HG03066 (cell line): ENCODE data around the gene NSUN4.
A peak's percentile ranks its signal among the peaks of the same experiment; 100 is the strongest.
"Not testable (repeated sequence)": the region's sequence is repeated elsewhere in the genome, so short reads cannot be mapped to it uniquely, and the experiment has no call there.

Source experiments
- ATAC-seq: cut with Tn5 transposase; IDR thresholded peaks from one replicate; pipeline ENCODE4 v1.9.1; 2021; ENCODE audit warnings: low read depth; ENCODE audit not compliant: unreplicated experiment

The NSUN4 gene

GRCh38 chr1:46340404-46341221 is at the start of gene NSUN4:
TSS of gene NSUN4 (plus strand) at chr1:46340807. CDS start at chr1:46340827, 20 bp downstream.
- ATAC-seq, result peak; percentile 80

GRCh38 chr1:46295306-46295705 is 45.3 kb upstream of the NSUN4 start:
- ATAC-seq, result no peak

GRCh38 chr1:46298387-46298786 is 42.2 kb upstream of the NSUN4 start:
- ATAC-seq, result no peak

GRCh38 chr1:46300673-46301405 is 39.8 kb upstream of the NSUN4 start:
- ATAC-seq, result no peak

GRCh38 chr1:46301406-46301807 is 39.2 kb upstream of the NSUN4 start:
- no peak for ATAC-seq

GRCh38 chr1:46301808-46302640 is 38.6 kb upstream of the NSUN4 start:
- peak; percentile 32 for ATAC-seq

- peak; percentile 4 for ATAC-seq
These were observed 38.0 kb upstream of the NSUN4 start for GRCh38 chr1:46302641-46303037.

GRCh38 chr1:46303038-46303871 is 37.4 kb upstream of the NSUN4 start, which contains the start of the genes LRRC41 and UQCRH:
TSS of gene LRRC41 (minus strand) at chr1:46303616. CDS start at chr1:46303322, 294 bp downstream.
TSS of gene UQCRH (plus strand) at chr1:46303698. CDS start at chr1:46303767, 69 bp downstream.
- peak; percentile 67 for ATAC-seq

GRCh38 chr1:46303872-46304326 is 36.7 kb upstream of the NSUN4 start:
- ATAC-seq, result no peak

- ATAC-seq, result no peak
These were observed 34.5 kb upstream of the NSUN4 start for GRCh38 chr1:46306159-46306530.

GRCh38 chr1:46309401-46310159 is 31.0 kb upstream of the NSUN4 start:
- no peak for ATAC-seq

- no peak for ATAC-seq
These were observed 30.3 kb upstream of the NSUN4 start for GRCh38 chr1:46310321-46310720.

- ATAC-seq, result no peak
These were observed 24.8 kb upstream of the NSUN4 start for GRCh38 chr1:46315669-46316403.

GRCh38 chr1:46317323-46317722 is 23.3 kb upstream of the NSUN4 start:
- ATAC-seq, result no peak

- not testable (repeated sequence) for ATAC-seq
These were observed 21.3 kb upstream of the NSUN4 start for GRCh38 chr1:46319301-46319700.

- ATAC-seq, result not testable (repeated sequence)
These were observed 20.4 kb upstream of the NSUN4 start for GRCh38 chr1:46319960-46320914.

GRCh38 chr1:46322191-46322590 is 18.4 kb upstream of the NSUN4 start:
- not testable (repeated sequence) for ATAC-seq
